ENCODE measurements around the gene LDLRAD4.

LDLRAD4 gene

DNA sequence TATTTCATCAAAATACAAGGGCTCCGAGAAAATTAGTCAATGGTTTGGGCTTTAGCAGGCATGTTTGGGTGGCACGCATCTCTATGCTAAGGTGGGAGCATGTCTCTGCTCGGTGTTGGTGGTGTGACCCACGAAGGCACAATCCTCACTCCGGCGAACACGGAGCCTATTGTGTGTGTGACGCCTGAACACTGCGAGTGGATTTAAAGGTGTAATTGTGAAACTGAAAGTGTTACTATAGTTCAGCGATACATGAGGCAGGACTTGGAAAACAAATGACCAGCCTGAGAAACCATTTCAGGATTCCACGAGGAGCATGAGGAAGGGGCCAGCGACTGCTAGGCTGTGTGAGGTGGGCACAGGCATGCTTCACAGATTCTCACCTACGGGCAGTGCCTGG is 41.7 kb upstream of the LDLRAD4 start:
- no peak for TF ChIP-seq TAF1 (IDR thresholded peaks at IDR 0.05; ENCODE audit: low read depth)
- TF ChIP-seq, protein P1, sequence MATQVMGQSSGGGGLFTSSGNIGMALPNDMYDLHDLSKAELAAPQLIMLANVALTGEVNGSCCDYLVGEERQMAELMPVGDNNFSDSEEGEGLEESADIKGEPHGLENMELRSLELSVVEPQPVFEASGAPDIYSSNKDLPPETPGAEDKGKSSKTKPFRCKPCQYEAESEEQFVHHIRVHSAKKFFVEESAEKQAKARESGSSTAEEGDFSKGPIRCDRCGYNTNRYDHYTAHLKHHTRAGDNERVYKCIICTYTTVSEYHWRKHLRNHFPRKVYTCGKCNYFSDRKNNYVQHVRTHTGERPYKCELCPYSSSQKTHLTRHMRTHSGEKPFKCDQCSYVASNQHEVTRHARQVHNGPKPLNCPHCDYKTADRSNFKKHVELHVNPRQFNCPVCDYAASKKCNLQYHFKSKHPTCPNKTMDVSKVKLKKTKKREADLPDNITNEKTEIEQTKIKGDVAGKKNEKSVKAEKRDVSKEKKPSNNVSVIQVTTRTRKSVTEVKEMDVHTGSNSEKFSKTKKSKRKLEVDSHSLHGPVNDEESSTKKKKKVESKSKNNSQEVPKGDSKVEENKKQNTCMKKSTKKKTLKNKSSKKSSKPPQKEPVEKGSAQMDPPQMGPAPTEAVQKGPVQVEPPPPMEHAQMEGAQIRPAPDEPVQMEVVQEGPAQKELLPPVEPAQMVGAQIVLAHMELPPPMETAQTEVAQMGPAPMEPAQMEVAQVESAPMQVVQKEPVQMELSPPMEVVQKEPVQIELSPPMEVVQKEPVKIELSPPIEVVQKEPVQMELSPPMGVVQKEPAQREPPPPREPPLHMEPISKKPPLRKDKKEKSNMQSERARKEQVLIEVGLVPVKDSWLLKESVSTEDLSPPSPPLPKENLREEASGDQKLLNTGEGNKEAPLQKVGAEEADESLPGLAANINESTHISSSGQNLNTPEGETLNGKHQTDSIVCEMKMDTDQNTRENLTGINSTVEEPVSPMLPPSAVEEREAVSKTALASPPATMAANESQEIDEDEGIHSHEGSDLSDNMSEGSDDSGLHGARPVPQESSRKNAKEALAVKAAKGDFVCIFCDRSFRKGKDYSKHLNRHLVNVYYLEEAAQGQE (IDR thresholded peaks at IDR 0.05; ENCODE audit: low read depth) = no peak
- TF ChIP-seq ZBTB7A (IDR thresholded peaks at IDR 0.05; ENCODE audit: low read depth) = no peak

- TF ChIP-seq TCF12 (IDR thresholded peaks at IDR 0.05; ENCODE audit: low read depth) = no peak
These were observed 40.4 kb upstream of the LDLRAD4 start for GRCh38 chr18:13178197-13178596.

GRCh38 chr18:13178976-13179375 is 39.6 kb upstream of the LDLRAD4 start:
- TF ChIP-seq EP300 (IDR thresholded peaks at IDR 0.05; ENCODE audit: borderline replicate concordance) (no peak), NFIC (IDR thresholded peaks at IDR 0.05) (no peak), CEBPB (IDR thresholded peaks at IDR 0.05) (no peak), TAF1 (IDR thresholded peaks at IDR 0.05; ENCODE audit: low read depth) (no peak), TEAD4 (IDR thresholded peaks at IDR 0.05) (no peak), ZBTB7A (IDR thresholded peaks at IDR 0.05; ENCODE audit: low read depth) (no peak), FOXM1 (IDR thresholded peaks at IDR 0.05; ENCODE audit: borderline replicate concordance, low read depth) (no peak), EGR1 (IDR thresholded peaks at IDR 0.05) (no peak), CREB1 (IDR thresholded peaks at IDR 0.05; ENCODE audit: low read depth) (no peak), YY1 (IDR thresholded peaks at IDR 0.05; ENCODE audit: low read depth) (no peak), TCF12 (IDR thresholded peaks at IDR 0.05; ENCODE audit: low read depth) (no peak), RAD21 (IDR thresholded peaks at IDR 0.05; ENCODE audit: low read depth) (no peak)
- TF ChIP-seq, protein P2, sequence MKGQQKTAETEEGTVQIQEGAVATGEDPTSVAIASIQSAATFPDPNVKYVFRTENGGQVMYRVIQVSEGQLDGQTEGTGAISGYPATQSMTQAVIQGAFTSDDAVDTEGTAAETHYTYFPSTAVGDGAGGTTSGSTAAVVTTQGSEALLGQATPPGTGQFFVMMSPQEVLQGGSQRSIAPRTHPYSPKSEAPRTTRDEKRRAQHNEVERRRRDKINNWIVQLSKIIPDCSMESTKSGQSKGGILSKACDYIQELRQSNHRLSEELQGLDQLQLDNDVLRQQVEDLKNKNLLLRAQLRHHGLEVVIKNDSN (IDR thresholded peaks at IDR 0.05) = no peak
- TF ChIP-seq, protein P1 (IDR thresholded peaks at IDR 0.05; ENCODE audit: low read depth) = no peak
- TF ChIP-seq, protein P3, sequence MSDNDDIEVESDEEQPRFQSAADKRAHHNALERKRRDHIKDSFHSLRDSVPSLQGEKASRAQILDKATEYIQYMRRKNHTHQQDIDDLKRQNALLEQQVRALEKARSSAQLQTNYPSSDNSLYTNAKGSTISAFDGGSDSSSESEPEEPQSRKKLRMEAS (IDR thresholded peaks at IDR 0.05) = no peak

- TF ChIP-seq FOXM1 (IDR thresholded peaks at IDR 0.05; ENCODE audit: borderline replicate concordance, low read depth) (no peak), CREB1 (IDR thresholded peaks at IDR 0.05; ENCODE audit: low read depth) (no peak), TAF1 (IDR thresholded peaks at IDR 0.05; ENCODE audit: low read depth) (no peak), EGR1 (IDR thresholded peaks at IDR 0.05) (no peak), EP300 (IDR thresholded peaks at IDR 0.05; ENCODE audit: borderline replicate concordance) (no peak), TEAD4 (IDR thresholded peaks at IDR 0.05) (no peak), RAD21 (IDR thresholded peaks at IDR 0.05; ENCODE audit: low read depth) (no peak), TCF12 (IDR thresholded peaks at IDR 0.05; ENCODE audit: low read depth) (no peak), ZBTB7A (IDR thresholded peaks at IDR 0.05; ENCODE audit: low read depth) (no peak), YY1 (IDR thresholded peaks at IDR 0.05; ENCODE audit: low read depth) (no peak), CEBPB (IDR thresholded peaks at IDR 0.05) (no peak), NFIC (IDR thresholded peaks at IDR 0.05) (no peak)
- TF ChIP-seq, protein P3 (IDR thresholded peaks at IDR 0.05) = no peak
- TF ChIP-seq, protein P2 (IDR thresholded peaks at IDR 0.05) = no peak
- TF ChIP-seq, protein P1 (IDR thresholded peaks at IDR 0.05; ENCODE audit: low read depth) = no peak
These were observed 38.9 kb upstream of the LDLRAD4 start for GRCh38 chr18:13179566-13180113.
